SK-N-SH (cell line): ENCODE results near the gene C4orf50. TPM values are rescaled to one million over a fixed set of nuclear protein-coding genes. Genes with fewer than 3 reads are reported as not detected.

Experiments
- CTCF ChIA-PET: fragments of 300-600, 350-600 bp; formaldehyde crosslinking; extraction: SDS; loops from one replicate; lab custom pipeline; 2021; lab: Yijun Ruan, JAX
- POLR2A ChIA-PET: fragments of 350-600 bp; sonication (Branson Sonifier 250); formaldehyde crosslinking; extraction: SDS; loops from one replicate; lab custom pipeline; 2020; ENCODE audit warnings: antibody characterized with exemption, inconsistent platforms; lab: Yijun Ruan, JAX
- DNase-seq: peaks from one replicate; pipeline ENCODE4 v3.0.0; 2012
- H2AFZ ChIP-seq: fragments of 200-600 bp; sonication (generic); 2 replicates; pipeline ENCODE4 v1.8.1; 2016; ENCODE audit warnings: antibody characterized with exemption, mild to moderate bottlenecking, low read depth
- H3F3A ChIP-seq: fragments of 200-600 bp; sonication (generic); replicated peaks from 2 replicates; pipeline ENCODE3; 2016; ENCODE audit warnings: antibody characterized with exemption, mild to moderate bottlenecking; ENCODE audit not compliant: insufficient read depth
- H3K27ac ChIP-seq, 2 experiments: fragments of 200-500 bp in 1 of 2; fragments of 200-600 bp in 1 of 2; sonication (Bioruptor generic) in 1 of 2; sonication (generic), shearing (Covaris generic) in 1 of 2; 2 replicates each; pipeline versions ENCODE4 v1.5.1 to v1.6.1; 2014 to 2016; ENCODE audit warnings: low read depth in 2 of 2, inconsistent platforms in 1 of 2, low read length in 1 of 2, mild to moderate bottlenecking in 1 of 2, mixed read lengths in 1 of 2
- H3K27me3 ChIP-seq: fragments of 200-600 bp; sonication (generic), shearing (Covaris generic); 2 replicates; pipeline ENCODE4 v1.6.1; 2016; ENCODE audit warnings: mixed run types; ENCODE audit not compliant: insufficient read depth
- H3K36me3 ChIP-seq, 2 experiments: fragments of 200-500 bp in 1 of 2; fragments of 200-600 bp in 1 of 2; sonication (Bioruptor generic) in 1 of 2; sonication (generic) in 1 of 2; replicated peaks in 1 of 2; 2 replicates each; pipeline versions ENCODE3 to v1.5.1; 2014 to 2016; ENCODE audit warnings: low read length in 1 of 2, mild to moderate bottlenecking in 1 of 2; ENCODE audit not compliant: insufficient read depth in 2 of 2, control insufficient read depth in 1 of 2
- H3K4me1 ChIP-seq, 2 experiments: fragments of 200-500 bp in 1 of 2; fragments of 200-600 bp in 1 of 2; sonication (Bioruptor generic) in 1 of 2; sonication (generic), shearing (Covaris generic) in 1 of 2; 2 replicates each; pipeline versions ENCODE4 v1.5.1 to v1.6.1; 2014 to 2016; ENCODE audit warnings: low read depth in 1 of 2, low read length in 1 of 2, mixed run types in 1 of 2; ENCODE audit not compliant: insufficient read depth in 2 of 2, control insufficient read depth in 1 of 2
- H3K4me2 ChIP-seq: fragments of 200-600 bp; sonication (generic), shearing (Covaris generic); 2 replicates; pipeline ENCODE4 v1.6.1; 2017; ENCODE audit warnings: mixed run types
- H3K4me3 ChIP-seq, 2 experiments: fragments of 200-500 bp in 1 of 2; fragments of 200-600 bp in 1 of 2; sonication (Bioruptor generic) in 1 of 2; sonication (generic), shearing (Covaris generic) in 1 of 2; 2 replicates each; pipeline versions ENCODE4 v1.5.1 to v1.8.1; 2014 to 2016; ENCODE audit warnings: low read depth in 2 of 2, inconsistent platforms in 1 of 2, low read length in 1 of 2, mild to moderate bottlenecking in 1 of 2, mixed read lengths in 1 of 2, moderate library complexity in 1 of 2
- H3K79me2 ChIP-seq: fragments of 200-600 bp; sonication (generic); 2 replicates; pipeline ENCODE4 v1.8.1; 2017; ENCODE audit warnings: mild to moderate bottlenecking; ENCODE audit not compliant: insufficient read depth
- H3K9ac ChIP-seq: fragments of 200-600 bp; sonication (generic); 2 replicates; pipeline ENCODE4 v1.6.1; 2017; ENCODE audit warnings: mixed run types
- H3K9me2 ChIP-seq: fragments of 200-600 bp; sonication (generic); 2 replicates; pipeline ENCODE4 v1.6.1; 2017; ENCODE audit warnings: mixed run types
- H3K9me3 ChIP-seq: fragments of 200-600 bp; sonication (generic); 2 replicates; pipeline ENCODE4 v1.6.1; 2017; ENCODE audit warnings: mixed run types, mild to moderate bottlenecking, moderate library complexity
- H4K20me1 ChIP-seq: fragments of 200-600 bp; sonication (generic); 2 replicates; pipeline ENCODE4 v1.6.1; 2017; ENCODE audit warnings: mild to moderate bottlenecking, mixed run types; ENCODE audit not compliant: insufficient read depth
- ELF1 ChIP-seq: IDR thresholded peaks from 2 replicates; pipeline ENCODE4 v1.4.0; 2012
- FOSL2 ChIP-seq: IDR thresholded peaks from 2 replicates; pipeline ENCODE4 v1.4.0; 2012; ENCODE audit warnings: low read depth, mild to moderate bottlenecking, moderate library complexity, borderline replicate concordance
- FOXJ3 ChIP-seq: sonication (generic); formaldehyde crosslinking; IDR thresholded peaks from 2 replicates; pipeline ENCODE4 v1.5.1; 2020; ENCODE audit warnings: mild to moderate bottlenecking, missing genetic modification reagents
- FOXM1 ChIP-seq: IDR thresholded peaks from 2 replicates; pipeline ENCODE4 v1.4.0; 2012; ENCODE audit warnings: low read depth, mild to moderate bottlenecking
- GATA2 ChIP-seq: sonication (generic); formaldehyde crosslinking; IDR thresholded peaks from 2 replicates; pipeline ENCODE4 v1.5.0; 2020; ENCODE audit warnings: mild to moderate bottlenecking, missing genetic modification reagents
- JUND ChIP-seq: IDR thresholded peaks from 2 replicates; pipeline ENCODE4 v1.4.0; 2012
- MXI1 ChIP-seq: IDR thresholded peaks from 2 replicates; pipeline ENCODE4 v1.6.1; 2012; ENCODE audit warnings: mild to moderate bottlenecking, low read depth, low read length, improper control_type of control experiment
- POLR2AphosphoS5 ChIP-seq: IDR thresholded peaks from 2 replicates; pipeline ENCODE4 v1.6.1; 2012; ENCODE audit warnings: low read depth, low read length
- RAD21 ChIP-seq: IDR thresholded peaks from 2 replicates; pipeline ENCODE4 v1.6.1; 2012; ENCODE audit warnings: mild to moderate bottlenecking, low read length
- REST ChIP-seq: IDR thresholded peaks from 2 replicates; pipeline ENCODE4 v1.6.1; 2012; ENCODE audit warnings: mild to moderate bottlenecking, low read depth, low read length, moderate library complexity
- RXRA ChIP-seq: IDR thresholded peaks from 2 replicates; pipeline ENCODE4 v1.4.0; 2012; ENCODE audit warnings: low read depth, mild to moderate bottlenecking, borderline replicate concordance
- SIN3A ChIP-seq: IDR thresholded peaks from 2 replicates; pipeline ENCODE4 v1.6.1; 2012; ENCODE audit warnings: low read depth, mild to moderate bottlenecking, low read length, moderate library complexity, borderline replicate concordance
- TAF1 ChIP-seq: IDR thresholded peaks from 2 replicates; pipeline ENCODE4 v1.6.1; 2012; ENCODE audit warnings: low read depth, mild to moderate bottlenecking, low read length, moderate library complexity, borderline replicate concordance
- TCF12 ChIP-seq: IDR thresholded peaks from 2 replicates; pipeline ENCODE4 v1.4.0; 2012
- USF1 ChIP-seq: IDR thresholded peaks from 2 replicates; pipeline ENCODE4 v1.4.0; 2012; ENCODE audit warnings: low read depth, borderline replicate concordance
- USF2 ChIP-seq: fragments of 150-350 bp; IDR thresholded peaks from 2 replicates; pipeline ENCODE4 v1.6.1; 2017; ENCODE audit warnings: antibody characterized with exemption, low read length, low read depth, borderline replicate concordance
- YY1 ChIP-seq: IDR thresholded peaks from 2 replicates; pipeline ENCODE4 v1.4.0; 2012; ENCODE audit warnings: low read depth, mild to moderate bottlenecking
- ZBTB33 ChIP-seq: IDR thresholded peaks from 2 replicates; pipeline ENCODE4 v1.4.0; 2012; ENCODE audit warnings: low read depth, borderline replicate concordance
- WGBS: methylation state at CpG from one replicate; pipeline ENCODE4 v1.1.6; 2017; ENCODE audit warnings: low lambda C conversion rate; 5-methylcytosine and 5-hydroxymethylcytosine counted together
- polyA plus RNA-seq, 3 experiments: library from polyadenylated mRNA; depleted of rRNA; stranded (reverse); fragments of >200 nt; gene quantifications; 2 replicates each; pipeline ENCODE4 v1.2.3, GENCODE V29; 2012

C4orf50 gene
- polyA plus RNA-seq, 1 of the 3 experiments (the other 2 are of a cell fraction), result under 0.01 TPM

- Histone ChIP-seq H3K9ac (no peak overlapping the region), H3K9me3 (no peaks in the 10 kb centered on the region), H2AFZ (no peak overlapping the region), H4K20me1 (no peaks in the 10 kb centered on the region), H3K27ac (no peak overlapping the region), H3K4me1 (peaks cover 0 to 24% of the 10 kb centered on the region in 2 experiments; a peak in 1 of 4 replicates), H3F3A (no peaks in the 10 kb centered on the region), H3K79me2 (no peaks in the 10 kb centered on the region), H3K27me3 (no peaks in the 10 kb centered on the region), H3K9me2 (no peaks in the 10 kb centered on the region), H3K36me3 (no peaks in the 10 kb centered on the region), H3K4me3 (no peak overlapping the region), H3K4me2 (no peak overlapping the region)
- ChIA-PET POLR2A (no interaction called here), CTCF (no interaction called here)
- no peak for DNase-seq
- WGBS, result 49% methylated on average over 19 of the region's 20 CpGs
- TF ChIP-seq TAF1, result no peak
- no peak for TF ChIP-seq ELF1
- no peak for TF ChIP-seq JUND
- TF ChIP-seq RAD21, result no peak
- TF ChIP-seq REST, result no peak
- TF ChIP-seq GATA2 (CRISPR knock-in tag), result no peak
- no peak for TF ChIP-seq SIN3A
- TF ChIP-seq TCF12, result no peak
- no peak for TF ChIP-seq MXI1
- TF ChIP-seq USF1, result no peak
- no peak for TF ChIP-seq FOSL2
- TF ChIP-seq YY1, result no peak
- TF ChIP-seq ZBTB33, result no peak
- no peak for TF ChIP-seq POLR2AphosphoS5
- TF ChIP-seq RXRA, result no peak
- TF ChIP-seq USF2, result no peak
- no peak for TF ChIP-seq FOXJ3
- no peak for TF ChIP-seq FOXM1
These were observed 58.8 kb downstream of the C4orf50 start for GRCh38 chr4:5959211-5959982.
